Lower leg skin (tissue), 4 donors: Measurements from ENCODE around the gene TP53. TPM values are rescaled to one million over a fixed set of nuclear protein-coding genes. Genes with fewer than 3 reads are reported as not detected.

Experiments
- DNase-seq, 2 donors: peaks; one replicate each; pipeline ENCODE4 v3.0.0-alpha.2; 2019; ENCODE audit warnings: low spot score in 2 of 2
- H3K4me3 ChIP-seq: fragments of 200-600 bp; sonication (generic); 2 replicates; pipeline ENCODE4 v1.5.1; 2017; ENCODE audit warnings: mild to moderate bottlenecking, low read depth; ENCODE audit not compliant: poor library complexity, severe bottlenecking
- CTCF ChIP-seq, 3 donors: fragments of 450-650 bp; IDR thresholded peaks; one replicate each; pipeline ENCODE4 v1.5.1; 2016; ENCODE audit warnings: antibody characterized with exemption in 3 of 3, mild to moderate bottlenecking in 3 of 3, moderate library complexity in 2 of 3
- POLR2A ChIP-seq, 2 donors: fragments of 450-650 bp; IDR thresholded peaks; one replicate each; pipeline ENCODE4 v1.6.1; 2016 to 2017; ENCODE audit warnings: antibody characterized with exemption in 2 of 2, mild to moderate bottlenecking in 1 of 2, moderate library complexity in 1 of 2
- WGBS, 2 donors: methylation state at CpG; one replicate each; pipeline ENCODE4 v1.1.5; 2018; 5-methylcytosine and 5-hydroxymethylcytosine counted together
- intact Hi-C: fragments of 100-400 bp; cut with DNase I; formaldehyde crosslinking; loops from one replicate; pipeline ENCODE4 v1.15.0; 2023; ENCODE audit warnings: low total_unique reads
- total RNA-seq, 4 donors: library from RNA; depleted of rRNA; stranded (reverse); fragments of >200 nt; gene quantifications; one replicate each; pipeline ENCODE4 v1.1.0, GENCODE V29; 2016

Gene TP53
- total RNA-seq, 4 donors from 2014 or later: 42.8 to 57.3 (median 50.8) TPM

- WGBS, 2 donors: 94 to 98% methylated on average over 2 of the region's 2 CpGs
- no peak for DNase-seq
- intact Hi-C loops: no loop called here
- no peak overlapping the region for H3K4me3 ChIP-seq
- TF ChIP-seq POLR2A (IDR thresholded peaks at IDR 0.05): no peak
- no peak for TF ChIP-seq CTCF (IDR thresholded peaks at IDR 0.05)
Observed at GRCh38 chr17:7673239-7673638, 14.1 kb downstream of the TP53 start.

GRCh38 chr17:7668482-7668881 is 18.8 kb downstream of the TP53 start:
- WGBS, 2 donors: 91 to 95% methylated on average over 7 of the region's 7 CpGs
- intact Hi-C loops: no loop called here
- TF ChIP-seq POLR2A (IDR thresholded peaks at IDR 0.05) (no peak), CTCF (IDR thresholded peaks at IDR 0.05) (no peak)
- no peak overlapping the region for H3K4me3 ChIP-seq
- no peak for DNase-seq

DNA sequence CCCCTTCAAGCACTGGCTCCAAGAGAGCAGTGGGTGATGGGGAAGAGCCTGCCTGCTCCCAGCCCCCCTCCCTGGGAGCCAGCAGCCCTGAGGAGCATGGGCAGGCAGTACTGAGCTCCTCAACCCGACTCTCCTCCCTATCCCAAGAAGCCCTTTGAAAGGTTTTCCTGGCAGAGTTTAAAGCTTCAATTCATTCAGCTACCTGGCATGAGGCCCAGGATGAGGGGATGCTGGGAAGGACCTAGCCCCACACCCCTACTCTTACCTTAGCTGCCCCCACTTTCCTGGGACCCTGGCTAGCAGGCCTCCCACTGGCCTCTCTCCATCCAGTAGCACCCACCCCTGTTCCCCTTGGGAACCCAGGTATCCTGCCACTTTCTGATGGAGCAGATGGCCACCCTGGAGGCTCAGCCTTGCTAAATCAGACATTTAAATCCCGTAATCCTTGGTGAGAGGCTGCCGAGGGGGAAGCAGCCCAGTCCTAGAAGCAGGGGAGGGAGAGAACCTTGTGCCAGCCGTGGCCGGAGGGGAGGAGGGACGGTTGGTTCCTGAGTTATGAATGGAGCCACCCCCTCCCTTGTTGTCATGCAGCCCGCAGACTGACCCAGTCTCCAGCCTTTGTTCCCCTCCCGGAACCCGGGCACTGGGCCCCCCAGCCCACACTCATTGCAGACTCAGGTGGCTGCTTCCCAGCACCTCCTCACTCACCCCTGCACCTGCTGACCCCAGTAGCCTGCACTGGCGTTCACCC is 19.5 kb downstream of the TP53 start:
- H3K4me3 ChIP-seq: no peak overlapping the region
- no peak for DNase-seq
- 78 to 79% methylated on average over 10 of the region's 10 CpGs for WGBS, 2 donors
- intact Hi-C loops: no loop called here
- no peak for TF ChIP-seq POLR2A (IDR thresholded peaks at IDR 0.05)
- TF ChIP-seq CTCF (IDR thresholded peaks at IDR 0.05): no peak

- WGBS, 2 donors: 49 to 57% methylated on average over 10 of the region's 10 CpGs
- intact Hi-C loops: no loop called here
Observed at GRCh38 chr17:7656958-7657609, 30.2 kb downstream of the TP53 start.

DNA sequence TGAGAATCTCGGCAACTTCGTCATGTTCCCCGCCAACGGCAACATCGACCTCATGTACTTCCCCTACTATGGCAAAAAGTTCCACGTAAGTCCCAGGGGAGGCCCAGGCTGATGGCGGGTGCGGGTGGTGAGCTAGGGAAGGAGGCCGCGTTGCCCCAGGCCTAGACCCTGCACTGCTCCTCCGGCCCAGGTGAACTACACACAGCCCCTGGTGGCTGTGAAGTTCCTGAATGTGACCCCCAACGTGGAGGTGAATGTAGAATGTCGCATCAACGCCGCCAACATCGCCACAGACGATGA is 31.8 kb downstream of the TP53 start:
- no peak for DNase-seq
- intact Hi-C loops: no loop called here
- H3K4me3 ChIP-seq: no peak overlapping the region
- TF ChIP-seq CTCF (IDR thresholded peaks at IDR 0.05): no peak
- no peak for TF ChIP-seq POLR2A (IDR thresholded peaks at IDR 0.05)
- 91 to 92% methylated on average over 17 of the region's 17 CpGs for WGBS, 2 donors

More at GRCh38 chr17:7656958-7657609, 30.2 kb downstream of the TP53 start:
- no peak for DNase-seq
- no peak for TF ChIP-seq CTCF (IDR thresholded peaks at IDR 0.05)
- TF ChIP-seq POLR2A (IDR thresholded peaks at IDR 0.05): no peak
- no peak overlapping the region for H3K4me3 ChIP-seq
